Stimulated activated CD8-positive, alpha-beta memory T cell treated with anti-CD3 and anti-CD28 coated beads, Interleukin-4, amount 100 ng/mL, for 24 hours (primary cell): ENCODE measurements around the gene CFAP221.

Experiments
- DNase-seq: peaks from one replicate; pipeline ENCODE4 v3.0.0-alpha.2; 2020; ENCODE audit warnings: low read depth

Gene CFAP221

DNA sequence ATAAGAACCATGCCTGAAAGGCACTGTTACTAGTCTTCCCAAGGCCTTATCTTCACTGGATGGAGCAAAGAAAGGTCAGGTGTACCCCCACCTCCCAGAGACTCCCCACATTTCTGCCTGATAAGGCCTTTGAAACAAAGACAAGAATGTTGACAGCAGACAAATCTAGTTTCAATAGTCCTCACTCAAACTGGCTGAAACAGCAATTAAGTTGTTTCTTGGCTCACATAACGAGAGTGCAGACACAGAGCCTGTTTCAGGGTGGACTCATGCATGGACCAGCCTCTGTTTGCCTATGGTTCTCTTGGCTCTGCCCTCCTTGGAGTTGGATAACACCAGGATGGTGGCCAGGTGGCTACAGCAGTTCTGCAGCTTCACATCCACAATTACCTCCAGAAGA lies 7.5 kb upstream of the CFAP221 start:
- no peak for DNase-seq

DNA sequence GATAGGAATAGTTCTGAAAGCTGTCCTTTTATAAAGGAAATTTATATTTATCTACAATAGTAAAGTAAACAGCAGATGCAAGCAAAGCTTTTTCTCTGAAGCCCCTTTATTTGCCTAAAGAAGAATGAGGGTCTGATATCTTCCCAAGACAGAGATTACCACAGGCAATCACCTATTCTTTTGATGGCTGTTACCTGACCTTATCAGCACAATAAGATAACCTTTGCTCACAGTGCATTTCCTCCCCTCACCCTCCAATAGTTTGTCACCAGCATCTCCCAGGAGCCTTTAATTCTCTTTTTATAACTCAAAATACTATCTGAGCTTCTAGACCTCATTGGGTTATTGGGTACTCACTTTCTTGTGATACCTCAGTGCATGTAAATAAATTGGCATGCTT lies 6.5 kb upstream of the CFAP221 start:
- DNase-seq: no peak

DNA sequence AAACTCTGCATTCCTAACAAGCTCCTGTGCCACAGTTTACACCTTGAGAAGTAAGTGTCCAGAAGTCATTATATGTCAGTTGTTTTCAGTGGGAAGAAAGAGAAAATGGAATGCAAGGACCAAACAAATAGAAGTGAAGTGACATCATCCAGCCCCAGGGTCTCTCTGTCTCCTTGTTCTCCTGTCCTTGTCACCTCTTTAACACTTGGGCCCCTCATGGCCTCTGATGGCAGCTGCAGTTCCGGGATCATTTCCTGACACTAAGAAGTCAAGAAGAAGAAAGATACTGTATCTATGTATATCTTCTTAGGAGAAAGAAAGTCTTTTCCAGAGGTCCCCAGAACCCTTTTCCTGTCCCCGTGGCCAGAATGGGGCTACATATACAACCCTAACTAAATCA lies 2.8 kb upstream of the CFAP221 start:
- DNase-seq: no peak

DNA sequence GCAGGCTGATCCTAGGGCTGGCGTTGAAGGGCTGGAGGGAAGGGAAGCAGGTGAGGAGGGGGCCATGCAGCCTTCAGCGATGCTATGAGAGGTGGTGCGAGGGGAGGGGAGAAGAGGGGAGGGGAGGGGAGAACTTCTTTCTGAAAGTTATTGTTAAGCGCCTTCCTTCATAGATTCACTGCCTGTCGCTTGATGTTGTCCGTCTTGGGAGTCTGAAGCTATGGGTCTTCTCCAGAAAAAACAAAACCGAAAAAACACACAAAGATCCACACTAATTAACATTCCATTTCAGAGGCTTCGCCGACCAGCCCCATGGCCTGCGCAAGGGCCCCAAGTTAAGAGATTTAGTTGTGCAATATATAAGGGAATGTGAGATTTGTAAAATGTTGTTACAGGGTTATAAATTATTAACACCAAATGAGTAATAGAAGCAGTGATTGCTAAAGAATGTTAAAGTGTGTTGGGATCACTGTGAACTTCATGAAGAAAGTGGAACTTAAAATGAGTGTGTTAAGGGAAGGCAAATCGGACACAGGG lies 758 bp downstream of the CFAP221 start:
- no peak for DNase-seq

- DNase-seq: no peak
Observed at GRCh38 chr2:119545754-119546446, 1.7 kb downstream of the CFAP221 start.

DNA sequence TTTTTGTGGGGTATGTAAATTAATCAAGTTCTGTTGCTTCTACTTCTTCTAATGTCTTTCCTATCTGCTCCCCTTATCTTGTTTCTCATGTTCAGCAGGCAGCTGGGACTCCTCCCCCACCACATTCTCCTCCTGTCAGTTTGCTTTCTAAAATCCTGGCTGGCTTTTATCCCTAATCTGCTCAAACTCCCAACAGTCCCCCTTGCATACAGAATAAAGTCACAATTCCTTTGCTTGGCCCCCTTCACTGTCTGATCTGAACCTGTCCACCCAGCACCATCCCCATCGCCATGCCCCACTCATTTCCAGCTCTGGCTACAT lies 2.2 kb downstream of the CFAP221 start:
- DNase-seq: no peak

GRCh38 chr2:119548516-119549120 lies 4.4 kb downstream of the CFAP221 start:
- no peak for DNase-seq

GRCh38 chr2:119549241-119549640 lies 5.0 kb downstream of the CFAP221 start:
- DNase-seq: no peak

DNA sequence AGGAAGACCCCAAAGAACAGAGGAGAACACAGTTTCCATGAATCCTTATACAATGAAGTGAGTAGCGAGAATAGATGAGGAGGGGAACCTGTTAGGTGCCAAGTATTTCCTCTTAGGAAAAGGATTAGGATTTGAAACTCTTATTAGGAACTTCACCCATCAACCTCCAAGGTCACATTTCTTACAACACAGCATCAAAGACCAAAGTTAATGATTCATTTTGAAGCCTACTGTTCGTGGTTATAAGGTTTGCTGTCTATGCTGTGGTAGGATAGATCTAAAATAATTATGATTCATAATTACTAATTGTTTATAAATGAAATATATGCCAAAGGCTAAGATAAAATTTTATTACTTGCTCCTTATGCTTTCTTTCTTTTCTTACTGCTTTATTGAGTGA lies 6.1 kb downstream of the CFAP221 start:
- no peak for DNase-seq

DNA sequence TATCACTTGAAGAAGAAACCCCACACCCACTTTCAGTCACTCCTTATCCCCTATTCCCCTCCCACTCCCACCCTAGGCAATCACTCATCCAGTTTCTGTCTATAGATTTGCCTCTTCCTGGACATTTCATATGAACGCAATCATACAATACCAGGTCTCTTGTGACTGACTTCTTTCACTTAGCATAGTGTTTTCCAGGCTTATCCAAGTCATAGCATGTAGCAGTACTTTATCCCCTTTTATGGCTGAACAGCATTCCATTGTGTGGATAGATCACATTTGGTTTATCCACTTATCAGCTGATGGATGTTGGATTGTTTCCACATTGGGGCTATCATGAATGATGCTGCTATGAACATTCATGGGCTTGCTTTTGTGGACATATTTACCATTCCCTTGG lies 6.6 kb downstream of the CFAP221 start:
- DNase-seq: no peak

DNA sequence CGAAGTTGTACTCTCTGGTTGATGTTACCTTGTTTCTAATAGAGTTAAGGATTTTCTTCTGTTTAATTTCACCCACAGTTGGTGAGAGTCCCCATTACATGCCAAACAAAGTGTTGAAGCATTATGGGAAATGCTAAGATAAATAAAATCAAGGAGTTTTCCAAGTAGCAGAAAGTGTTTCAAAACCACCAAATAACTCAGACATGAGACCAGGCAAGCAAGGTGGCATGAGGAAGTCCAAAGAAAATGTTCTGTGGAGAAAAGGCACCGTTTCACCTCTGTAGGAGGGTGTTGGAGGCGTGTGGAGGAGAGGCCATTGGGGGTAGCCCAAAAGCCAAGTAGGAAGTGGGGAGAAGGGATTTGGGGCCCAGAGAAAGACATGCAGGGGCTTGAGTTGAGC lies 8.7 kb downstream of the CFAP221 start:
- DNase-seq: no peak

DNA sequence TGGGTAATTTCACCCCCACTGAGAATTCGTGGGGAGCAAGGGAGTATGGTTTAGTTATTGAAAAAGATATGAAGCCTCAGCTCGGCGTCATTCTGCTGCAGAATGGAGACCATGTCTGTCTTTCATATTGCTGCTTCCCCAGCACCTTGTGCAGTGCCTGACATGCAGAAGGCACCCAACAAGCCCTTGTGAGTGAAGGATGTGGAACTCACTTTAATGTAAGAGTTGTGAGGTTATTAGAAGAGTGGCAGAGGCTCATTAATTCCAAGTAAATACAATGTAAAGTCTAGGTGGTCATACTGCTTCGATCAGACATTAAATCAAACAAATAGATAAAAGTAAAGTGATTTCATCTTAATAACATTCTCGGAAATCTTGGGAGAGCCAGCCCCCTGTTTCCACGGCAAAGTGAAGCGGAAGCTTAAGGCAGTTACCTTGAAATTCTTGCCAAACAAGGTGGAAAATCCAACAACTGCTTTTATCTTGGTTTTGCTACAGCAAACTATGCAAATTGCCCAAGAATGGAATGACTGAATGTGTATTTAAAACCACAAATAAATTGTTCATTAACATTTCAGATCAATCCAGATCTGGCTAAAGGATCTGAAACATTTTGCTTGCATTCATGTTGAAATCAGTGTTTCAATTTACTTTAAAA lies 9.6 kb downstream of the CFAP221 start:
- DNase-seq: no peak

DNA sequence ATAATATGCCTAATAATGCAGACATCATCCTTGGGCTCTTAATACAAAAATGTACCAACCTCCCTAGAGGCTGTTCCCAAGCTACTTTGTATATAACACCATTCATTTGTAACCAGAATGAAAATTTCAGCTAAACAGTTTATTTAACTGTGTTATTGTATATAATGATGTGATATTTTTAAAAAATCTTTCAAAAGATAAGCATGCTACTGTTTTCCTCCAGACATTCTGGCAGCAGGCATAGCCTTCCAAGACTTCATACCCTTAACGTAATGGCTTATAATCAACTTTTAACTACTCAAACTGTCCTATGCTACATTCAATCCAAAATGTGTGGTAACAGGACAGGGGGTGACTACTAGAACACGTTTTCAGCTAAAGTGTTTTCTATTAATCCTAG lies 21.2 kb downstream of the CFAP221 start:
- DNase-seq: no peak

DNA sequence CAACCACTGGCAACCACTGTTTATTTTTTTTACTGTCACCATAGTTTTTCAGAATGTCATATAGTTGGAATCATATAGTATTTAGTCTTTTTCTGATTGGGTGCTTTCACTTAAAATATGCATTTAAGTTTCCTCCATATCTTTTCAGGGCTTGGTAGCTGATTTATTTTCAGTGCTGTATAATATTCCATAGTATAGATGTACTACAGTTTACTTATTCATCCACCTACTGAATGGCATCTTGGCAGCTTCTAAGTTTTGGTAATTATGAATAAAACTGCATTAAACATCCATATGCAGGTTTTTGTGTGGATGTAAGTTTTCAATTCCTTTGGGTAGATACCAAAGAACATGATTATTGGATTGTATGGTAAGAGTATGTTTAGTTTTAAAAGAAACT lies 23.0 kb downstream of the CFAP221 start:
- DNase-seq: no peak

DNA sequence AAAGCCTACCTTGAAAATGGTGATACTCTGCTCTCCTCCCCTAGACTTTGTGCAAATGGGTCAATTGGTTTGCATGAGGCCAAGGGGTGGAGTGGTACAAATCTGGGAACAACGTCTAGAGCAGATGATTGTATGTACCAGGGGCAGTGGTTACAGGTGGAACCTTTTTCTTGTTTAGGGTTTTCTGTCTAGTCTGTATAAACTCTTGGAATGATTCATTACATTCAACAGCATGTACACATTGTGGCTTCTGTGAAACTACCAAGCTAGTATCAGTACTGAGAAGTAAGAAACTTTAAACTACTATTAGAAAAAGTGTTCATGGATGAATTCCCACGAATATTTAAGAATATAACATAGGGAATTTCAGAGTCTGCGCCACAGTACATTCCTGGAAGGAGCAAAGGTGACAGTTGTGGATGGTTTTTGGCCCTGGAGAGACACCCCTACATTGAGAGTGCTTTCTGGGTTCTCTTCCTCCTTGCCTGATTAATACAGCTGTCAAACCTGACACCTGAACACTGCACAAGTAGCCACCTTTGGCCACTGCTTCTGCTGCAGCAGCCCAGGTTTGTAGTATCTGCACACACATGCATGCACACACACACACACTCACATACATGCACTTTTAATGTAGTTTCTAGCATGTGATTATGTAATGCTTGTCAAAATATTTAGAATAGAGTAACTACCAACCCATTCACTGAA lies 30.0 kb downstream of the CFAP221 start:
- DNase-seq: no peak

- no peak for DNase-seq
Observed at GRCh38 chr2:119574864-119575263, 30.6 kb downstream of the CFAP221 start.

DNA sequence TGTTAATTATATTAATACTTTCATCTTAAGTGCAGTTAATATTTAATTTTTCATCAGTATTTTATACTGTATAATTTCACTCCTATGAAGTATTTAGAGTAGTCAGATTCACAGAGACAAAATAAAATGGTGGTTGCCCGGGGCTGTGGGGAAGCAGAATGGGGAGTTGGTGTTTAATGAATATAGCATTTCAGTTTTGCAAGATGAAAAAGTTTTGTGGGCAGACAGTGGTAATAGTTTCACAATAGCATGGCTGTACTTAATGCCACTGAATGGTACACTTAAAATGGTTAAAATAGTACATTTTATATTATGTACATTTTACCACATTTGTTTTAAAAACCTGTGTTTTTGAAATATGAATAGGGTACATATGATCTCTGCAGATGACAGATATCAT lies 31.2 kb downstream of the CFAP221 start:
- DNase-seq: no peak

DNA sequence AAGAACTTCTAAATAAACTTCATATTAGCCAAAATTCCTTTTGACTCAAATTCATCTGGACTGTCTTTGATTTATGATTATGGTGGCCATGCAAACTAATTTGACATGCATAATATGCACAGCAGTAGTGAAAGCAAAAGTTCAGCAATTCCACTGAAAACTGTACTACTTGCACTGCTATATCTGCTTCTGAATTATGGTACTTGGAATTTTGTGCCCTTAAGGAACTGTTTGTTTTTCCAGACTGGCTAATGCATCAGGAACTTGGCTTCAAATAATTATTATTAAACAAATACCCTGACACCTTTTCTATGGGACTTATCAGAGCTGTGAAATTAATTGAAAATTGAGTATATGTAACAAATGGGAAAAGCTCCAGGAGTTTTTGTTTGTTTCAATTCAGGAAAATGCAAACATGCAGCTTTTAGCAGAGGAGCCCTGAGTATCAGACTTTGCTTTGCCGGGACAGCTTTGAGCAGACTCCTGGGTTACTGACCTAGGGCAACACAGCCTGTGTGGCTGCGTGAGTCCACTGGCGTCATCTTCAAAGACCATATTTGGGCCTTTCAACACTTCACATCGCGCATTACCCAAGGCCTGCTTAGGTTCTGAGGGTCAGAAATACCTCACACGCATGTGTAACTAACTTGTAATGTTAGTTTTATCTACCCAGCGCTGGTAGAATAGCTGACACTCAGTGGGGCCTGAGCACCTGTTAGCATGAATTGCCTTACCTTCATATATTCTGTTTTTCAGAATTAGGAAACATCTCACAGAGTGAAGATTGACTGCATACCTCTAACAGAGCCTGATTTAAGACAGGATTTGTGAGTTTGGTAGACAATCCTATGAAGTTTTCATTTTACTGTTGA lies 35.4 kb downstream of the CFAP221 start:
- DNase-seq: no peak

GRCh38 chr2:119580550-119581072 lies 36.4 kb downstream of the CFAP221 start:
- no peak for DNase-seq

- DNase-seq: no peak
Observed at GRCh38 chr2:119583291-119583690, 39.0 kb downstream of the CFAP221 start.

DNA sequence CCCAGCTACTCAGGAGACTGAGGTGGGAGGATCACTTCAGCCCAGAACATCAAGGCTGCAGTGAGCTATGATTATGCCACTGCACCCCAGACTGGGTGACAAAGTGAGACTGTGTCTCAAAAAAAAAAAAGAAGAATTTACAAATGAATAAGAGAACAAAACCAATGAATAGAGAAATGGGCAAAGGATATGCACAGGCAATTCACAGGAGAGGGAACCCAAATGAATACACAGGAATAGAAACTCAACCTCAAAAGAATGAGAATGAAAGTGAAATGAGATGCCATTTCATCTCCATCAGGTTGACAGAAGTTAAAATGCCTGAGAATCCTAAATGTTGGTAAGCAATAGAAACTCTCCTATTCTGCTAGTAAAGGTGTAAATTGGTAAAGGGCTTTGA lies 40.2 kb downstream of the CFAP221 start:
- no peak for DNase-seq

DNA sequence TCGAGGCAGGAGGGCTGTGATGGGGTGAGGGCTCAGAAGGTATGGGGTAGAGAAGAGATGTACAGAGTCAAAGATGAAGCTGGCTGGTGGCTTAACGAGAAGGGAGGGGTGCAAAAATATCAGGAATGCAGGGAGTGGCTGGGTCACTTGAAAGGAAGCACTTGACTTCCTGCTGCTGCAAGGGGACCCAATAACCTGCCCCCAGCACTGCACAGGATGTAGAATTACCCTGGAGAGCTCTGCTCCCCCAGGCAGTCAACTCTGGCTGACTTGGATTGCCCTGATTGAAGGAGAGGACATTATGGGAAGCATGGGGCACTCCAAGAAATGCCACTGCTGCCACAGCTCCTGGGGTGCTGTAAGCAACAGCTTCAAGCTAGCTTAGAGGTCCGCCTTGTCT lies 41.8 kb downstream of the CFAP221 start:
- DNase-seq: no peak
